Measurements from ENCODE around the gene SDF2L1.
A peak's percentile ranks its signal among the peaks of the same experiment; 100 is the strongest.
"Not testable (repeated sequence)": the region's sequence is repeated elsewhere in the genome, so short reads cannot be mapped to it uniquely, and the experiment has no call there.

SDF2L1 gene

GRCh38 chr22:21634081-21634480, 8.0 kb upstream of the SDF2L1 start:
- Histone ChIP-seq H3K27ac (no peak overlapping the region), H3K27me3 (ENCODE audit: insufficient read depth, low read depth, severe bottlenecking) (no peaks in the 10 kb centered on the region), H3K4me3 (ENCODE audit: low read depth, low read length) (no peak overlapping the region), H3K36me3 (peaks cover 4% of the 10 kb centered on the region; the same call in 1 of the 2 replicates), H3K9me3 (ENCODE audit: severe bottlenecking) (no peaks in the 10 kb centered on the region)
- DNase-seq, result no peak
- no peak for TF ChIP-seq CTCF (IDR thresholded peaks at IDR 0.05; ENCODE audit: low read depth, low read length)

- Histone ChIP-seq H3K36me3 (no peaks in the 10 kb centered on the region), H3K9me3 (ENCODE audit: severe bottlenecking) (no peaks in the 10 kb centered on the region), H3K27ac (no peak overlapping the region; the same call in 1 of the 2 replicates), H3K27me3 (ENCODE audit: insufficient read depth, low read depth, severe bottlenecking) (no peaks in the 10 kb centered on the region), H3K4me3 (ENCODE audit: low read depth, low read length) (no peak overlapping the region)
- DNase-seq, result peak; percentile 32
- TF ChIP-seq CTCF (IDR thresholded peaks at IDR 0.05; ENCODE audit: low read depth, low read length), result no peak
Measured at GRCh38 chr22:21634844-21635243, 7.3 kb upstream of the SDF2L1 start.

GRCh38 chr22:21635771-21636510, 6.2 kb upstream of the SDF2L1 start:
- no peak overlapping the region for H3K27ac ChIP-seq
- H3K27me3 ChIP-seq (ENCODE audit: insufficient read depth, low read depth, severe bottlenecking), result no peaks in the 10 kb centered on the region
- no peaks in the 10 kb centered on the region for H3K9me3 ChIP-seq (ENCODE audit: severe bottlenecking)
- no peak for DNase-seq
- no peaks in the 10 kb centered on the region for H3K36me3 ChIP-seq
- H3K4me3 ChIP-seq (ENCODE audit: low read depth, low read length), result no peak overlapping the region
- TF ChIP-seq CTCF (IDR thresholded peaks at IDR 0.05; ENCODE audit: low read depth, low read length), result no peak

- no peak overlapping the region for H3K4me3 ChIP-seq (ENCODE audit: low read depth, low read length)
- H3K9me3 ChIP-seq (ENCODE audit: severe bottlenecking), result no peaks in the 10 kb centered on the region
- H3K36me3 ChIP-seq, result no peaks in the 10 kb centered on the region
- TF ChIP-seq CTCF (IDR thresholded peaks at IDR 0.05; ENCODE audit: low read depth, low read length), result no peak
- no peak overlapping the region for H3K27ac ChIP-seq
- no peaks in the 10 kb centered on the region for H3K27me3 ChIP-seq (ENCODE audit: insufficient read depth, low read depth, severe bottlenecking)
- no peak for DNase-seq
Measured at GRCh38 chr22:21636629-21637218, 5.4 kb upstream of the SDF2L1 start.

GRCh38 chr22:21637450-21637849, 4.7 kb upstream of the SDF2L1 start:
- H3K36me3 ChIP-seq; H3K9me3 ChIP-seq (ENCODE audit: severe bottlenecking); H3K4me3 ChIP-seq (ENCODE audit: low read depth, low read length); H3K27me3 ChIP-seq (ENCODE audit: insufficient read depth, low read depth, severe bottlenecking); H3K27ac ChIP-seq; DNase-seq: not testable (repeated sequence)

- TF ChIP-seq CTCF (IDR thresholded peaks at IDR 0.05; ENCODE audit: low read depth, low read length), result no peak
- peaks cover 9% of the 10 kb centered on the region for H3K36me3 ChIP-seq
- no peak overlapping the region for H3K4me3 ChIP-seq (ENCODE audit: low read depth, low read length)
- no peaks in the 10 kb centered on the region for H3K27me3 ChIP-seq (ENCODE audit: insufficient read depth, low read depth, severe bottlenecking)
- no peak overlapping the region for H3K27ac ChIP-seq
- H3K9me3 ChIP-seq (ENCODE audit: severe bottlenecking), result no peaks in the 10 kb centered on the region
- DNase-seq, result no peak
Measured at GRCh38 chr22:21639359-21639758, 2.7 kb upstream of the SDF2L1 start.

All from WERI-Rb-1 (cell line).